Thymus (tissue), 11 donors: ENCODE measurements around the gene ATG5. TPM values are rescaled to one million over a fixed set of nuclear protein-coding genes. Genes with fewer than 3 reads are reported as not detected.
"Not testable (repeated sequence)": the region's sequence is repeated elsewhere in the genome, so short reads cannot be mapped to it uniquely, and the experiment has no call there.

ENCODE experiments used
- DNase-seq, 9 donors: peaks; one replicate each; pipeline ENCODE4 v3.0.0-alpha.2; 2013; ENCODE audit warnings: low spot score in 9 of 9, low read depth in 6 of 9, missing footprints in 1 of 9
- H3K27ac ChIP-seq, 2 donors: one replicate each; pipeline ENCODE4 v1.5.1; 2013; ENCODE audit warnings: control low read depth in 1 of 2, low read depth in 1 of 2, low read length in 1 of 2, mild to moderate bottlenecking in 1 of 2, moderate library complexity in 1 of 2
- H3K27me3 ChIP-seq, 2 donors: one replicate each; pipeline ENCODE4 v1.5.1; 2013; ENCODE audit warnings: low read length in 1 of 2; ENCODE audit not compliant: control insufficient read depth in 2 of 2, insufficient read depth in 1 of 2
- H3K36me3 ChIP-seq, 2 donors: one replicate each; pipeline ENCODE4 v1.5.1; 2013; ENCODE audit warnings: low read length in 1 of 2, mild to moderate bottlenecking in 1 of 2, moderate library complexity in 1 of 2; ENCODE audit not compliant: control insufficient read depth in 2 of 2, insufficient read depth in 2 of 2
- H3K4me1 ChIP-seq, 2 donors: one replicate each; pipeline ENCODE4 v1.5.1; 2013; ENCODE audit warnings: low read length in 2 of 2; ENCODE audit not compliant: control insufficient read depth in 2 of 2, insufficient read depth in 2 of 2
- H3K4me3 ChIP-seq, 2 donors: one replicate each; pipeline ENCODE4 v1.5.1; 2013; ENCODE audit warnings: low read length in 2 of 2, control low read depth in 1 of 2, mild to moderate bottlenecking in 1 of 2
- H3K9me3 ChIP-seq, 2 donors: one replicate each; pipeline ENCODE4 v1.5.1; 2013; ENCODE audit warnings: low read length in 1 of 2, mild to moderate bottlenecking in 1 of 2; ENCODE audit not compliant: control insufficient read depth in 2 of 2, insufficient read depth in 1 of 2
- WGBS: extraction: QIAGEN DNeasy Blood & Tissue Kit; methylation state at CpG from one replicate; pipeline ENCODE4 v1.1.7; 2013; 5-methylcytosine and 5-hydroxymethylcytosine counted together
- polyA plus RNA-seq: library from polyadenylated mRNA; stranded (reverse); fragments of 200-250 nt; gene quantifications from one replicate; pipeline ENCODE4 v1.2.3, GENCODE V29; 2013
- total RNA-seq: library from RNA; stranded (reverse); fragments of 120-200 nt; gene quantifications from one replicate; pipeline ENCODE4 v1.2.4, GENCODE V29; 2013
- donor health status: healthy.

The ATG5 gene
- total and polyA plus RNA-seq, 2 donors = 25.2 to 36.1 TPM

DNA sequence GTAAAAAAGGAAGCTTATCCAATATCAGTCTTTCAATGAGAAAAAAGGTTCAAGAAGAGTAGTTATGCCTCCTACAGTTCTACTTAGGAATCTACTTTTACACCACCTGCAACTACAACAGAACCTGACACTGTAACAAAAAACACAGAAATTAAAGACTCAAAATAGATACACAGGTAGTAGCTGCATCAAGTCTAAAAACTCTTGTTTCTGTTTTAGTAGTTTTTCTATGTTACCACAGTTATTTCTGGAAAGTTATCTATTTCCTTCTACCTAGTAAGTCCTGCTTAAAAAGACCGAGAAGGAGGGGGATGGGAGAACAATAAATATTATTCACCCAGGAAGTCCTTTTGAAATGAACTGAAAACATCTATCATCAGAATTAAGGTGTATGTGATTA, 52.5 kb downstream of the ATG5 start:
- Histone ChIP-seq H3K27me3 (no peaks in the 10 kb centered on the region), H3K4me3 (no peak overlapping the region), H3K27ac (no peak overlapping the region), H3K36me3 (peaks cover 4 to 5% of the 10 kb centered on the region in 2 donors), H3K9me3 (no peaks in the 10 kb centered on the region), H3K4me1 (no peaks in the 10 kb centered on the region)
- DNase-seq = no peak
- WGBS = 93% methylated on average over 1 of the region's 1 CpG

DNA sequence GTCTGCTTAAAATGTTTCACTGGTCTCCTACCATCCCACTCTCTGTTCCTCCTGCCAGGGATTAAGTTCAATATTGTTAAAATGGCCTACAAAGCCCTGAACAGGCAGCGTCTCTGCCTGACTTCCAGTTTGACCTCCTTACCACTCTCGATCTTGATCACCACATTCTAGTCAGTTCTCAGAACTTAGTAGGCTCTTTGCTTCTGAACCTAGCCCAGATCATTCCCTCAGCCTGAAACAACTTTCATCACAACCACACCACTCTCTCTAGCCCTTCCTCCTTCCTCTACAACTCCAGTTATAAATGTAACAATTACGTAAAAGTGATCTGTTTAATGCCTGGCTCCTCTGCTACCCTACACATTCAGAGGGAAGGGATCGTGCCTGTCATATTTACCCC, 53.3 kb downstream of the ATG5 start:
- DNase-seq = no peak
- no peaks in the 10 kb centered on the region for H3K27me3 ChIP-seq
- H3K36me3 ChIP-seq = peaks cover 2 to 4% of the 10 kb centered on the region in 2 donors
- no peak overlapping the region for H3K27ac ChIP-seq
- no peaks in the 10 kb centered on the region for H3K9me3 ChIP-seq
- 98% methylated on average over 4 of the region's 4 CpGs for WGBS
- no peak overlapping the region for H3K4me3 ChIP-seq
- no peaks in the 10 kb centered on the region for H3K4me1 ChIP-seq

DNA sequence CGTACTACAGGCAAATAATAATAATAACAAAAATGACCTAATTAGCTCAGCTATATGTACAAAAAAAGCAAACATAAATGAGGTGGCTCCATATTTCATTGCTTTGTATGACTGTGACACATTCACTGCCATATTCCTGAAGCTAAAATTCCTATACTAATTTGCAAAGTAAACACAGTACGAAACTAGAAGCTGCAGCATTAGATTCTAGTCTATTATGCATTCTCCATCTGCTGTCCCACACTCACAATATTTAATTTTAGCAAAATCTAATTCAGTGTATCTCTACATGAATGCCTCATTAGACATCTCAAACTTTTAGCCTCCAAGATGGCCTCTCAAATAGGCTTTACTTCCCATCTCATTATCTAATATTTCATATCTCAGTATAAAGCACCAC, 55.1 kb downstream of the ATG5 start:
- H3K4me1 ChIP-seq = no peaks in the 10 kb centered on the region
- no peaks in the 10 kb centered on the region for H3K9me3 ChIP-seq
- H3K27ac ChIP-seq = no peak overlapping the region
- H3K36me3 ChIP-seq = peaks cover 2 to 4% of the 10 kb centered on the region in 2 donors
- DNase-seq = no peak
- 98% methylated on average over 2 of the region's 2 CpGs for WGBS
- no peaks in the 10 kb centered on the region for H3K27me3 ChIP-seq
- no peak overlapping the region for H3K4me3 ChIP-seq

DNA sequence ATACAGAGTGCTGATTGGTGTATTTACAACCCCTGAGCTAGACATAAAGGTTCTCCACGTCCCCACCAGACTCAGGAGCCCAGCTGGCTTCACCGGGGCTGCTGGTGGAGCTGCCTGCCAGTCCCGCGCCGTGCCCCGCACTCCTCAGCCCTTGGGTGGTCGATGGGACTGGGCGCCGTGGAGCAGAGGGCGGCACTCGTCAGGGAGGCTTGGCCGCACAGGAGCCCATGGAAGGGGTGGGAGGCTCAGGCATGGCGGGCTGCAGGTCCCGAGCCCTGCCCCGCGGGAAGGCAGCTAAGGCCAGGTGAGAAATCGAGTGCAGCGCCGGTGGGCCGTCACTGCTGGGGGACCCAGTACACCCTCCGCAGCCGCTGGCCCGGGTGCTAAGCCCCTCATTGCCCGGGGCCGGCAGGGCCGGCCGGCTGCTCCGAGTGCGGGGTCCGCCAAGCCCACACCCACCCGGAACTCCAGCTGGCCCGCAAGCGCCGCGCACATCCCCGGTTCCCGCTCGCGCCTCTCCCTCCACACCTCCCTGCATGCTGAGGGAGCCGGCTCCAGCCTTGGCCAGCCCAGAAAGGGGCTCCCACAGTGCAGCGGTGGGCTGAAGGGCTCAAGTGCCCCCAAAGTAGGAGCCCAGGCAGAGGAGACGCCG, 56.2 kb downstream of the ATG5 start:
- H3K4me1 ChIP-seq, H3K27ac ChIP-seq, H3K27me3 ChIP-seq, DNase-seq, H3K36me3 ChIP-seq, H3K4me3 ChIP-seq, H3K9me3 ChIP-seq: not testable (repeated sequence)
- WGBS = 98% methylated on average over 43 of the region's 43 CpGs

DNA sequence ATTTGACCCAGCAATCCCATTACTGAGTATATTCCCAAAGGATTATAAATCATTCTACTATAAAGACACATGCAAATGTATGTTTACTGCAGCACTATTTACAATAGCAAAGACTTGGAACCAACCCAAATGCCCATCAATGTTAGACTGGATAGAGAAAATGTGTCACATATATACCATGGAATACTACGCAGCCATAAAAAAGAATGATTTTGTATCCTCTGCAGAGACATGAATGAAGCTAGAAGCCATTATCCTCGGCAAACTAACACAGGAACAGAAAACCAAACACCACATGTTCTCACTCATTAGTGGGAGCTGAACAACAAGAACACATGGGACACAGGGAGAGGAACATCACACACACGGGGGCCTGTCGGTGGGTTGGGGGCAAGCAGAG, 57.1 kb downstream of the ATG5 start:
- not testable (repeated sequence) for H3K9me3 ChIP-seq, H3K4me1 ChIP-seq, H3K27me3 ChIP-seq, DNase-seq, H3K36me3 ChIP-seq, H3K4me3 ChIP-seq, H3K27ac ChIP-seq
- over 99% methylated on average over 4 of the region's 4 CpGs for WGBS

DNA sequence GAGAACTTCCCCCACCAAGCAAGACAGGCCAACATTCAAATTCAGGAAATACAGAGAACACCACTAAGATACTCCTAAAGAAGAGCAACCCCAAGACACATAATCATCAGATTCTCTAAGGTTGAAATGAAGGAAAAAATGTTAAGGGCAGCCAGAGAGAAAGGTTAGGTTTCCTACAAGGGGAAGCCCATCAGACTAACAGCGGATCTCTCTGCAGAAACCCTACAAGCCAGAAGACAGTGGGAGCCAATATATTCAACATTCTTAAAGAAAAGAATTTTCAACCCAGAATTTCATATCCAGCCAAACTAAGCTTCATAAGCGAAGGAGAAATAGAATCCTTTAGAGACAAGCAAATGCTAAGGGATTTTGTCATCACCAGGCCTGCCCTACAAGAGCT, 61.1 kb downstream of the ATG5 start:
- H3K36me3 ChIP-seq, H3K9me3 ChIP-seq, H3K27ac ChIP-seq, H3K27me3 ChIP-seq, H3K4me3 ChIP-seq, H3K4me1 ChIP-seq, DNase-seq: not testable (repeated sequence)
- 97% methylated on average over 2 of the region's 2 CpGs for WGBS

DNA sequence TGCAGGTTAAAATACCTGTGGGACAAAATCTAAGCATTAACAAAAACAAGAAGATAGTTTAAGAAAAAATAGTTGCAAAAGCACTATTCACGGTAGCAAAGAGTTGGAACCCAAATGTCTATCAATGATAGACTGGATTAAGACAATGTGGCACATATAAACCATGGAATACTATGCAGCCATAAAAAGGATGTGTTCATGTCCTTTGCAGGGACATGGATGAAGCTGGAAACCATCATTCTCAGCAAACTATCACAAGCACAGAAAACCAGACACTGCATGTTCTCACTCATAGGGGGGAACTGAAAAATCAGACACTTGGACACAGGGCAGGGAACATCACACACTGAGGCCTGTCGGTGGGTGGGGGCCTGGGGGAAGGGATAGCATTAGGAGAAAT, 65.8 kb downstream of the ATG5 start:
- H3K27me3 ChIP-seq, H3K27ac ChIP-seq: not testable (repeated sequence)
- 97% methylated on average over 2 of the region's 2 CpGs for whole genome bisulfite sequencing

DNA sequence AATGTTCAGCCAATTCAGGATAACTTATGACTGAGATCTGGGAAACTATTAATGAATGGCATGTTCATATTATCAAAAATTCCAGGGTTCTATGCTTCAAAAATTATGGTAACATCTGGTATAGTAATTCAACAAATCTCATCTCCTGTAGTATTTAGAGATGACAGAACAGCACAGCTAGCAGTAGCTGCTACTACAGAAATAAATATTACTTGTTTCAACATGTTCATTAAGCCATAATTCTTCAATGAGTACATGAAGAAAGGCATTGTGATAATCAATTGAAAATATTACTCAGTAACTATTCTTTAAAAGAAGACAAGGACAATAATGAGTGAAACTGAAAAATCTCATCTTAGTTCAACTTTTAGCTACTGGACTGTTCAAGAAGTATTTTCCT, 66.8 kb downstream of the ATG5 start:
- H3K27ac ChIP-seq = no peak overlapping the region
- DNase-seq = no peak
- H3K9me3 ChIP-seq = no peaks in the 10 kb centered on the region
- H3K36me3 ChIP-seq = peaks cover 6% of the 10 kb centered on the region in 2 donors
- H3K4me3 ChIP-seq = no peak overlapping the region
- no peaks in the 10 kb centered on the region for H3K4me1 ChIP-seq
- H3K27me3 ChIP-seq = no peaks in the 10 kb centered on the region

More for the DNA sequence above, 65.8 kb downstream of the ATG5 start:
- not testable (repeated sequence) for H3K4me1 ChIP-seq, H3K9me3 ChIP-seq, DNase-seq, H3K4me3 ChIP-seq, H3K36me3 ChIP-seq

DNA sequence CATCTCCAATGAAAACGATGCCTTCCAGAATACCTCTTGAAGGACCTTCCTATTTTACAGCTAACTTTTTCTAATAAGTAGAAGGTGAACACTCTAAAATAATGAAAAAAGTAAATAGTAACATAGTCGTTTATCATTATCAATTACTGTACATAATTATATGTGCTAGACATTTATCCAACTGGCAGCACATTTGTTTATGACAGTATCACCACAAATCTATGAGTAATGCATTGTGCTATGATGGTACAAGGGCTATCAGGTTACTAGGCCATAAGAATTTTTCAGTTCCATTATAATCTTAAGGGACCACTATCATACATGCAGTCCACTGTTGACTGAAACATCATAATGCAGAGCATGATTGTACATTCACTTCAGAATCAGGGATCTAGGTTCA, 68.4 kb downstream of the ATG5 start:
- Histone ChIP-seq H3K4me3 (no peak overlapping the region), H3K4me1 (no peaks in the 10 kb centered on the region), H3K36me3 (no peaks in the 10 kb centered on the region), H3K9me3 (no peaks in the 10 kb centered on the region), H3K27ac (no peak overlapping the region), H3K27me3 (no peaks in the 10 kb centered on the region)
- WGBS = 97% methylated on average over 2 of the region's 2 CpGs
- DNase-seq = no peak
